K562 treated with DMSO at 1 percent for 24 hours (cell line): ENCODE measurements around the gene WDR26. TPM values are rescaled to one million over a fixed set of nuclear protein-coding genes. Genes with fewer than 3 reads are reported as not detected.

Source experiments
- total RNA-seq: library from RNA; unstranded; fragments of 300-600 nt; gene quantifications from 2 replicates; pipeline ENCODE4 v1.2.3, GENCODE V29; 2022; ENCODE audit warnings: low read depth; ENCODE audit not compliant: insufficient read depth

The WDR26 gene
- total RNA-seq: 48.4 and 55.0 TPM in 2 replicates

GRCh38 chr1:224434691-224435317 is at the start of gene WDR26:
TSS of gene WDR26 (minus strand) at chr1:224434797.

DNA sequence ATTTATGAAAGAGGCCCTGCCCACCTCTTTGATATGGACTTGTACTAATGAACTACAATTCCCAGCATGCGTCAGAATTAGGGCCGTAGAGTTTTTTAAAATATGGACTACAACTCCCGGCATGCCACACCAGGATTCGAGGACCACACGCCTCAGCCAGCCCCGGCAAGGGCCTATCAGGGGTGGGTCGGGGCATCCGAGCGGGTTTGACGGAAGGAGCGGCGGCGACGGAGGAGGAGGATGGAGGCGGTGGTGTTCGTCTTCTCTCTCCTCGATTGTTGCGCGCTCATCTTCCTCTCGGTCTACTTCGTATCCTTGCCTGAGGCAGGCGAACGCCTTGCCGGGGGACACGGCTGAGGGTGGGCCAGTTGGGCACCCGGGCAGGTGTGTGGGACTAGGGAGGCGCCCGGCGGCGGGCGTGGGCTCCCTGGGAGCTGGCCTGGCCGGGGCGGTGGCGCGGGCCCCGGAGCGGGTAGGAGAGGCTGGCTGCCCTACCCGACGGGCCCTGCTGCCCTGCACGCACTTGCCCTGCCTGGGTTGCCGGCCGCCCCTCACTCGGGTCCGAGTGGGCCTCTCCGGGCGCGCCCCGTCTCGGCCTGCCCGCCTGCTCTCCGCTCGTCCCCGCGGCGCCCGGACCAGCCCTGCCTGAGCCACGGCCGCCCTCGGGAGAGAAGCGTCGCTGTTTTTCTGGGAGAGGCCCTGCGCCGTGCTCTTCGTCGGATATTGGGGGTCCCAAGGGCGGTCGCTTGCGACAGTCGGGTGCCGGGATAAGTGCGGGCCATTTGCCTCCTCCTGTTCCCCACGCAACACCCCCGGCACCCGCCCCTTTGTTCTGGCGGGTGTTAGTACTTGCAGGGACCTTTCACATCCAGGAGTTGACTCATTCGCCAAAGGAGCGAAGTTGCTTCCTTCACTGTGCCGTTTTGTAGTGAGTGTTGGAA is 77.6 kb downstream of the WDR26 start, which contains the start of gene CNIH4:
TSS of gene CNIH4 (plus strand) at position 195 of the 941 bp plus-strand sequence. CDS start at position 241, 46 bp downstream.

Other genes with a start within 250 kb of the WDR26 start
- gene NVL, start 104.6 kb downstream of the WDR26 start, total RNA-seq: 23.7 and 29.5 TPM in 2 replicates
- gene CNIH4, start 77.9 kb downstream of the WDR26 start, total RNA-seq: 37.0 and 40.0 TPM in 2 replicates
- 0.97 and 1.00 TPM in 2 replicates for gene CNIH3, start 181.5 kb upstream of the WDR26 start, total RNA-seq